Spleen (tissue), 13 donors: ENCODE results near the gene CHMP4B. TPM values are rescaled to one million over a fixed set of nuclear protein-coding genes. Genes with fewer than 3 reads are reported as not detected.
A peak's percentile ranks its signal among the peaks of the same experiment; 100 is the strongest.

Experiments
- DNase-seq: peaks from one replicate; pipeline ENCODE4 v3.0.0-alpha.2; 2020
- H3K27ac ChIP-seq, 8 donors: fragments of 200-600 bp; sonication (generic) in 7 of 8; 1 replicate in 4 of 8; 2 replicates in 4 of 8; pipeline versions ENCODE4 v1.5.0 to v1.8.0; 2016 to 2021; ENCODE audit warnings: inconsistent platforms in 4 of 8, mild to moderate bottlenecking in 4 of 8, moderate library complexity in 1 of 8
- H3K27me3 ChIP-seq, 7 donors: fragments of 200-600 bp; sonication (generic) in 6 of 7; replicated peaks in 1 of 7; 1 replicate in 4 of 7; 2 replicates in 3 of 7; pipeline versions ENCODE4 v1.5.0 to v1.8.0; 2016 to 2021; ENCODE audit warnings: inconsistent platforms in 3 of 7, mild to moderate bottlenecking in 1 of 7
- H3K36me3 ChIP-seq, 6 donors: fragments of 200-600 bp; sonication (generic) in 5 of 6; 1 replicate in 4 of 6; 2 replicates in 2 of 6; pipeline versions ENCODE4 v1.5.0 to v1.8.0; 2016 to 2021; ENCODE audit warnings: inconsistent platforms in 2 of 6
- H3K4me1 ChIP-seq, 6 donors: fragments of 200-600 bp; sonication (generic) in 5 of 6; 1 replicate in 3 of 6; 2 replicates in 3 of 6; pipeline versions ENCODE4 v1.5.0 to v1.8.0; 2016 to 2021; ENCODE audit warnings: inconsistent platforms in 3 of 6
- H3K4me3 ChIP-seq, 8 donors: fragments of 200-600 bp; sonication (generic) in 7 of 8; 1 replicate in 4 of 8; 2 replicates in 4 of 8; pipeline versions ENCODE4 v1.5.0 to v1.8.0; 2016 to 2021; ENCODE audit warnings: inconsistent platforms in 4 of 8, mild to moderate bottlenecking in 4 of 8, moderate library complexity in 2 of 8
- H3K9me3 ChIP-seq, 8 donors: fragments of 200-600 bp; sonication (generic) in 7 of 8; 1 replicate in 4 of 8; 2 replicates in 4 of 8; pipeline versions ENCODE4 v1.5.0 to v1.8.0; 2016 to 2021; ENCODE audit warnings: inconsistent platforms in 4 of 8
- POLR2A ChIP-seq, 3 donors: fragments of 450-650 bp; IDR thresholded peaks; one replicate each; pipeline ENCODE4 v1.5.1; 2017; ENCODE audit warnings: antibody characterized with exemption in 3 of 3, mild to moderate bottlenecking in 1 of 3
- POLR2AphosphoS5 ChIP-seq, 3 donors: sonication (generic); formaldehyde crosslinking; IDR thresholded peaks; one replicate each; pipeline ENCODE4 v1.5.1; 2017; ENCODE audit warnings: antibody characterized with exemption in 3 of 3
- WGBS, 5 donors: extraction: QIAGEN DNeasy Blood & Tissue Kit in 3 of 5; methylation state at CpG; one replicate each; pipeline versions ENCODE4 v1.1.5 to v1.1.7; 2013 to 2018; 5-methylcytosine and 5-hydroxymethylcytosine counted together
- intact Hi-C: fragments of 100-400 bp; cut with DNase I; formaldehyde crosslinking; loops from one replicate; pipeline ENCODE4 v1.15.0; 2023; ENCODE audit warnings: low total_unique reads
- long read RNA-seq, 2 donors: transcript quantifications; one replicate each; lab custom pipeline, GENCODE V29; 2026
- polyA plus RNA-seq, 3 donors: library from polyadenylated mRNA; stranded (reverse); fragments of 200-250 nt; gene quantifications; one replicate each; pipeline ENCODE4 v1.2.1, GENCODE V29; 2013
- total RNA-seq, 7 donors: library from RNA; depleted of rRNA in 3 of 7; stranded (reverse); fragments of >200 nt in 3 of 7; fragmentation: NEBNext Ultra II Directional in 4 of 7; extraction: Animal tissue kit (Norgen Biotek cat#: 25700) in 4 of 7; gene quantifications; one replicate each; pipeline versions ENCODE4 v1.1.0 to v1.2.1, GENCODE V29; 2016 to 2021
- TF ChIP-seq, protein P1 (sequence below), 11 experiments: fragments of 200-600 bp in 7 of 11; fragments of 450-650 bp in 4 of 11; sonication (generic) in 4 of 11; IDR thresholded peaks in 8 of 11; conservative IDR thresholded peaks in 3 of 11; 1 replicate in 7 of 11; 2 replicates in 4 of 11; pipeline versions ENCODE4 v1.4.0 to v1.8.0; 2016 to 2021; ENCODE audit warnings: antibody characterized with exemption in 11 of 11, inconsistent platforms in 4 of 11, mild to moderate bottlenecking in 1 of 11
- donor health status: healthy with polysubstance abuse.
- donor health status: DM: no; HTN: no; CAD: no; lungs with moderate emphysema.
- donor health status: DM: no; HTN: no; CAD: no.
- donor health status: Bipolar disorder and iron deficiency.
- donor health status: healthy.
- donor health status: DM: no; HTN: no; CAD: no.
- donor health status: DM: yes; HTN: yes; CAD: no.

Gene CHMP4B, protein sequence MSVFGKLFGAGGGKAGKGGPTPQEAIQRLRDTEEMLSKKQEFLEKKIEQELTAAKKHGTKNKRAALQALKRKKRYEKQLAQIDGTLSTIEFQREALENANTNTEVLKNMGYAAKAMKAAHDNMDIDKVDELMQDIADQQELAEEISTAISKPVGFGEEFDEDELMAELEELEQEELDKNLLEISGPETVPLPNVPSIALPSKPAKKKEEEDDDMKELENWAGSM
- 10 to 100 TPM; 44.9 to 79.1 (median 71.8) TPM for total RNA-seq
- polyA plus RNA-seq, result 100 to 1,000 TPM in 1 of 3 donors, 10 to 100 TPM in 2; 75.0 to 118 (median 89.9) TPM
- long read RNA-seq, donor 1, transcript CHMP4B-201 (5 exons, 1,646 nt), result major isoform, 39 of 60 reads
- long read RNA-seq, donor 1, partial matches to known transcripts, result 21 of 60 reads
- long read RNA-seq, donor 1, other reads (novel, unspliced or antisense), result 0 of 60 reads
- long read RNA-seq, donor 2, transcript CHMP4B-201 (5 exons, 1,646 nt), result major isoform, 37 of 43 reads
- long read RNA-seq, donor 2, partial matches to known transcripts, result 6 of 43 reads
- long read RNA-seq, donor 2, other reads (novel, unspliced or antisense), result 0 of 43 reads

DNA sequence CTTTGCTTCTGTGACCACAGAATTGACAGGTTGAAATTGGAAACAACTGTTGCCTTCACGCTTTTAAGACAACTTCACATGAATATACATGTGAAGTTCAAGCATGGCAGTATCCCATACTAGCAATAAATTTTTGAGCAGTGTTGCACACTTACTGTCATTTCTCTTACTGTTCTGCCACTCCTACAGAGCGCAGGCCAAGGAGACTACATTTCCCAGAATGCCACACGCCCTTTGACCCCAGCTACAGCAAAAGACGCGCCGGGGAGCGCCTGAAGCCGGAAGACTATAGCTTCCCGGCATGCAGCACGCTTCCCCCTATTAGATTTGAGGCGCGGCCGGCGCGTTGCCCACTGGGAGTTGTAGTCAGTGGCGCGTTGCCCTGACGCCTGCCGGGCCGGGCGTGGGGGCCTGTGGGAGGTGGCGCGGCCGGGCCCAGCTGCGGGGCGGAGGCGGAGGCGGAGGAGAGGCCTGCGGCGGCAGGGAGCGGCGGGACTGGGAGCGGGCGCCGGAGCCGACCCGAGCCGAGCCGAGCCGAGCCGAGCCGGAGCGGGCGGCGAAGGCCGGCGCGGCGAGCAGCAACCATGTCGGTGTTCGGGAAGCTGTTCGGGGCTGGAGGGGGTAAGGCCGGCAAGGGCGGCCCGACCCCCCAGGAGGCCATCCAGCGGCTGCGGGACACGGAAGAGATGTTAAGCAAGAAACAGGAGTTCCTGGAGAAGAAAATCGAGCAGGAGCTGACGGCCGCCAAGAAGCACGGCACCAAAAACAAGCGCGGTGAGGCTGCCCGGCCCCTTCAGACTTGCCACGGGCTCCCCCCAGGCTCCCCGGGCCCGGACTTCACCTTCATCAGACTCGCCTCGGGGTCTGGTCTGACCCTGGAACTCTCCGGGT, at the start of gene CHMP4B:
TSS of gene CHMP4B (plus strand) at position 464 of the 891 bp plus-strand sequence. CDS start at position 585, 121 bp downstream.
- intact Hi-C loops, result no loop called here
- 1% methylated on average over 51 to 71 of the region's 71 CpGs for WGBS, 5 donors
- Histone ChIP-seq H3K4me3 (peak within 1 kb of the TSS; percentile 50 to 99 (median 93)), H3K27ac (peak within 1 kb of the TSS; percentile 70 to 98 (median 94)), H3K27me3 (no peaks in the 10 kb centered on the region), H3K4me1 (peaks cover 32 to 59% (median 45%) of the 10 kb centered on the region in 6 donors), H3K36me3 (peaks cover 0 to 19% (median 0%) of the 10 kb centered on the region in 6 donors), H3K9me3 (no peaks in the 10 kb centered on the region)
- DNase-seq, result peak; percentile 100
- TF ChIP-seq POLR2A (IDR thresholded peaks at IDR 0.05) (peak in 2 of 3 donors; percentile 51 to 76), POLR2AphosphoS5 (IDR thresholded peaks at IDR 0.05) (peak; percentile 90 to 94 (median 92))
- TF ChIP-seq, protein P1, sequence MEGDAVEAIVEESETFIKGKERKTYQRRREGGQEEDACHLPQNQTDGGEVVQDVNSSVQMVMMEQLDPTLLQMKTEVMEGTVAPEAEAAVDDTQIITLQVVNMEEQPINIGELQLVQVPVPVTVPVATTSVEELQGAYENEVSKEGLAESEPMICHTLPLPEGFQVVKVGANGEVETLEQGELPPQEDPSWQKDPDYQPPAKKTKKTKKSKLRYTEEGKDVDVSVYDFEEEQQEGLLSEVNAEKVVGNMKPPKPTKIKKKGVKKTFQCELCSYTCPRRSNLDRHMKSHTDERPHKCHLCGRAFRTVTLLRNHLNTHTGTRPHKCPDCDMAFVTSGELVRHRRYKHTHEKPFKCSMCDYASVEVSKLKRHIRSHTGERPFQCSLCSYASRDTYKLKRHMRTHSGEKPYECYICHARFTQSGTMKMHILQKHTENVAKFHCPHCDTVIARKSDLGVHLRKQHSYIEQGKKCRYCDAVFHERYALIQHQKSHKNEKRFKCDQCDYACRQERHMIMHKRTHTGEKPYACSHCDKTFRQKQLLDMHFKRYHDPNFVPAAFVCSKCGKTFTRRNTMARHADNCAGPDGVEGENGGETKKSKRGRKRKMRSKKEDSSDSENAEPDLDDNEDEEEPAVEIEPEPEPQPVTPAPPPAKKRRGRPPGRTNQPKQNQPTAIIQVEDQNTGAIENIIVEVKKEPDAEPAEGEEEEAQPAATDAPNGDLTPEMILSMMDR (IDR thresholded peaks at IDR 0.05 in 8 of 11, conservative IDR thresholded peaks at IDR 0.05 in 3 of 11), result peak in 3 of 11 experiments; percentile 17 to 43 (median 39)

DNA sequence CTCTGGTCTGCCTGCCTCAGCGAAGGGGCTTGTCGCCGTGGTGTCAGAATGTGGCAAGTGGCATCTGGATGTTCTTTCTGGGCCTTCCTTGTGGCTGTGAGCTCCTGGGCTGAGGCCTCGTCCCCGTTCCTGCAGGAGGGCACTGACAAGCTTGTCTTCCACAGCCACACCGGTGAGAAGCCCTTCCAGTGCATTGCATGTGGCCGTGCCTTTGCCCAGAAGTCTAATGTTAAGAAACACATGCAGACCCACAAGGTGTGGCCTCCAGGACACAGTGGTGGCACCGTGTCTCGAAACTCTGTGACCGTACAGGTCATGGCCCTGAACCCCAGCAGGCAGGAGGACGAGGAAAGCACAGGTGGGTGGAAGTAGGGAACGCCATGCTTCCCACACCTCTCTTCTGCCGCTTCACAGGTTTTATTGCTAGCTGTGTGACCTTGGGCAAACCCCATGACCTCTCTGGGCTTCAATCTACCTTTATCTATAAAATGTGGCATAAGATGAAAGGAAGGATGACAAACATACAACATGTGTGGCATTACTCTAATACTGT, 49.4 kb upstream of the CHMP4B start:
- TF ChIP-seq, protein P1 (IDR thresholded peaks at IDR 0.05 in 8 of 11, conservative IDR thresholded peaks at IDR 0.05 in 3 of 11), result no peak
- no peak for TF ChIP-seq POLR2AphosphoS5 (IDR thresholded peaks at IDR 0.05)
- no peak for TF ChIP-seq POLR2A (IDR thresholded peaks at IDR 0.05)
- Histone ChIP-seq H3K4me3 (no peak overlapping the region), H3K36me3 (peaks cover 0 to 93% (median 32%) of the 10 kb centered on the region in 6 donors), H3K27me3 (no peaks in the 10 kb centered on the region), H3K4me1 (no peaks in the 10 kb centered on the region), H3K27ac (no peak overlapping the region), H3K9me3 (peaks cover 0 to 11% (median 7%) of the 10 kb centered on the region in 8 donors)
- 91 to 100% (median 96%) methylated on average over 8 to 13 of the region's 13 CpGs for WGBS, 5 donors
- intact Hi-C loops, result no loop called here
- DNase-seq, result no peak

DNA sequence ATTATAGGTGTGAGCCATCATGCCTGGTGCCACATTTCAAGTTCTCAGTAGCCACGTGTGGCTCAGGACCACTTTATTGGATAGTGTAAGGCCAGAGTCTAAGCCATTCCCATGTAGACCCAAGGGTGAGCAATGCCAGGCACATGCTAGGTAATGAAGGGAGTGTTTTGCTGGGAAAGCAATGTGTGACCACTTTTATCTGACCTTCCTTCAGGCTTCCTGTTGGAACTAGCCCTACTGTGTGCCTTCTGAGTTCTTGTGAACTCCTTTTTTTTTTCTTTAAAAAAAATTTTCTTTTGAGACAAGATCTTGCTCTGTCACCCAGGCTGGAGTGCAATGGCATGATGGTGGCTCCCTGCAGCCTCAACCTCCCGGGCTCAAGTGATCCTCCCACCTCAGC, 46.0 kb upstream of the CHMP4B start:
- Histone ChIP-seq H3K4me3 (no peak overlapping the region), H3K4me1 (no peaks in the 10 kb centered on the region), H3K9me3 (no peaks in the 10 kb centered on the region), H3K36me3 (peaks cover 0 to 94% (median 20%) of the 10 kb centered on the region in 6 donors), H3K27ac (no peak overlapping the region), H3K27me3 (no peaks in the 10 kb centered on the region)
- intact Hi-C loops, result no loop called here
- WGBS, 5 donors, result 86 to 94% (median 89%) methylated on average over 2 of the region's 2 CpGs
- TF ChIP-seq, protein P1 (IDR thresholded peaks at IDR 0.05 in 8 of 11, conservative IDR thresholded peaks at IDR 0.05 in 3 of 11), result no peak
- TF ChIP-seq POLR2AphosphoS5 (IDR thresholded peaks at IDR 0.05) (no peak), POLR2A (IDR thresholded peaks at IDR 0.05) (no peak)
- no peak for DNase-seq
